ENCODE data around the gene CD82.

CD82 gene

GRCh38 chr11:44624761-44625221, 59.3 kb downstream of the CD82 start:
- TF ChIP-seq, protein P1, sequence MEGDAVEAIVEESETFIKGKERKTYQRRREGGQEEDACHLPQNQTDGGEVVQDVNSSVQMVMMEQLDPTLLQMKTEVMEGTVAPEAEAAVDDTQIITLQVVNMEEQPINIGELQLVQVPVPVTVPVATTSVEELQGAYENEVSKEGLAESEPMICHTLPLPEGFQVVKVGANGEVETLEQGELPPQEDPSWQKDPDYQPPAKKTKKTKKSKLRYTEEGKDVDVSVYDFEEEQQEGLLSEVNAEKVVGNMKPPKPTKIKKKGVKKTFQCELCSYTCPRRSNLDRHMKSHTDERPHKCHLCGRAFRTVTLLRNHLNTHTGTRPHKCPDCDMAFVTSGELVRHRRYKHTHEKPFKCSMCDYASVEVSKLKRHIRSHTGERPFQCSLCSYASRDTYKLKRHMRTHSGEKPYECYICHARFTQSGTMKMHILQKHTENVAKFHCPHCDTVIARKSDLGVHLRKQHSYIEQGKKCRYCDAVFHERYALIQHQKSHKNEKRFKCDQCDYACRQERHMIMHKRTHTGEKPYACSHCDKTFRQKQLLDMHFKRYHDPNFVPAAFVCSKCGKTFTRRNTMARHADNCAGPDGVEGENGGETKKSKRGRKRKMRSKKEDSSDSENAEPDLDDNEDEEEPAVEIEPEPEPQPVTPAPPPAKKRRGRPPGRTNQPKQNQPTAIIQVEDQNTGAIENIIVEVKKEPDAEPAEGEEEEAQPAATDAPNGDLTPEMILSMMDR (conservative IDR thresholded peaks at IDR 0.05; ENCODE audit: low read depth): no peak
- ChIA-PET POLR2A (ENCODE audit: low non-redundant PET) (no interaction called here), CTCF (interaction anchor here (0.7 to 1.1 kb wide), 2 partner anchors 8 to 302 kb away, joined by 3 to 4 read pairs; no protein-coding TSS in a partner anchor)
- H3K27ac ChIP-seq: no peak overlapping the region
- DNase-seq (ENCODE audit: low spot score): no peak

DNA sequence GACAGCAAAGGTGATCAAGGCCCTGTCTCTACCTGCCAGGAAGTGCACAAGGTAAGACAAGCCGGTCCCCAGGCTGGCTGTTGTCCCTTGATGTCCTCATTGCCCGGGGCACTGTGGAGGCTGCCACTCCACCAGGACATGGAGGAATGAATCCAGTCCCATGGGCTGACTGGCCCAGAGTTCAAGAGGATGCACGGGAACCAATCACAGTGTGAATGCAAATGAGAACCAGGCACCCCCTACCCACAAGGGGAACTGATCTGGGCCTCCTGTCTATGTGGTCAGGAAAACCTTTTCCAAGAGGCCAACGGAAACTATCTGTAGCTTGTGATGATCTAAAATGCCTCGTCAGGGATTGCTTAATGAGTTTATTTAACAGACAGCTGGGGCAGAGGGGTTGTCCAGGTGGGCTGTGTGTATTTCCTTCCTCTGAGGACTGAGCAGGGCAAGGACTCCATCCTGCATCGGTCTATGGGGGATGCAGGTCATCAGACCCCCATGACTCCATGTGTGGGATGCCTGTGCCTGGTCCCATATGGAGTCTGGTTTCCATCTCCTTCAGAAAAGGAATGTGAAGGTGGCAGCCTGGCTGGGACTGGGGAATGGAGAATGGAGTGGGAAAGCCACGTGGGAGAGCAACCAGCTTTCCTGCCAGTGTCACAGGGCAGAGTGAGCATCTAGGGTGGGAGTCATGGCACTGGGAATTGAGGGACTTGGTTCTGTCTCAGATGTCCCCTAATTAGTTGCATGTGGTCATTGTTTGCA, 60.5 kb downstream of the CD82 start:
- ChIA-PET POLR2A (ENCODE audit: low non-redundant PET) (no interaction called here), CTCF (interaction anchor here (0.6 to 0.7 kb wide), 2 partner anchors 128 to 301 kb away, joined by 3 read pairs; no protein-coding TSS in a partner anchor)
- TF ChIP-seq, protein P1 (conservative IDR thresholded peaks at IDR 0.05; ENCODE audit: low read depth): no peak
- no peak overlapping the region for H3K27ac ChIP-seq
- no peak for DNase-seq (ENCODE audit: low spot score)

DNA sequence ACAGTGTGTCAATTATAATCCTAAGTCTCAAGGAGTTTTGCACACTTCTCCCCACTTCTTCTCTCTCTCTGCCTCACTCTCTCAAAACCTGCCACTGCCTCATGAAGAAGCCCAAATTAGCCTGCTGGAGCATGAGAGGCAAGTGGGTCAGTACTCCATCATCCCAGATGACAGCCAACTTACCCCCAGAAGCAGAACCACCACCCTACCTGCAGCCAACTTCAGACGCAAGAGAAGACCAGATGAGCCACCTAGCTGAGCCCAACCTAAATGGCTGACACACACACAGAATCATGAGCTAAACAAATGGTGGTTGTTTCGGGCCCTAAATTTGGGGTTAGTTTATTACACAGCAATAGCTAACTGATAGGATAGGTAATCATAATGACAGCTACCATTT, 61.2 kb downstream of the CD82 start:
- POLR2A ChIA-PET (ENCODE audit: low non-redundant PET): no interaction called here
- CTCF ChIA-PET: no interaction called here
- TF ChIP-seq, protein P1 (conservative IDR thresholded peaks at IDR 0.05; ENCODE audit: low read depth): no peak
- DNase-seq (ENCODE audit: low spot score): no peak
- no peak overlapping the region for H3K27ac ChIP-seq

GRCh38 chr11:44627165-44627789, 61.8 kb downstream of the CD82 start:
- H3K27ac ChIP-seq: no peak overlapping the region
- TF ChIP-seq, protein P1 (conservative IDR thresholded peaks at IDR 0.05; ENCODE audit: low read depth): no peak
- POLR2A ChIA-PET (ENCODE audit: low non-redundant PET): no interaction called here
- CTCF ChIA-PET: interaction anchor here (1.1 kb wide), 1 partner anchor 285 kb away, joined by 3 read pairs; no protein-coding TSS in a partner anchor
- DNase-seq (ENCODE audit: low spot score): no peak

DNA sequence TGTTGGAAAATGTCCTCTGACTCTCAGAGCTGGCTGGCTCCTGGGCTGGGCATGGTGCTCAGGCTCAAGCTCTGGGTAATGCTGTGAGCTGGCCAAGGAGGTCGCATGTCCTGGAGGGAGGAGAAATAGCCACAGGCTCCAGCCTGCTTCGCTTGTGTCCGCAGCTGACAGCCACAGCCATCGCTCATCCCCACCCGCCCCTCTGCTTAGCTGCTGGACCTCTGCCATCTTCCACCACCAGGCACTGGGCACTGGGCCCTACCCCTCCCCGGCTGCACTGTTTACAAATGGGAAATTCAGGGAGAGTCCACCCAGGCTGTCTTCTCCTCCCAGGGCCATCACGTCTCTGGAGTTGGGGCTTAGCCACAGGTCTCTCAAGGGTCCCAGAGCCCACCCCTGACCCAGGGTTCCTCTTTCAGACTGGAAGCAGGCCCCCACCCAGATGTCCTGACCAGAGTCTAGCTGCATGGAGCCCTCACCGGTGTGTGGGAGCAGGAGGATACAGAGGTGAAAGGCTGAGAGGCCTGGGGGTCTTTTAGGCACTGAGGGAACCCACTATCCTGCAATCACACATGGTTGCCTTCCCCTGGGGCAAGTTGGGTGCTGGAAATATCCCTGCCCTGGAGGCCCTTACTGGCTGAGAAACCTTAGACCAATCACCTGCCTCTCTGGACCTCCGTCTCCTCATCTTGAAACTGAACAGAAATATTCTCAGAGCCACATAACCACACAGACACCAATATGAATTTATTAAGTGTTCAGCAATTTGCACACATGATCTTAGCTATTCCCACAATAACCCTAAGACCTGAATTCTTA, 62.7 kb downstream of the CD82 start:
- no peak overlapping the region for H3K27ac ChIP-seq
- TF ChIP-seq, protein P1 (conservative IDR thresholded peaks at IDR 0.05; ENCODE audit: low read depth): no peak
- DNase-seq (ENCODE audit: low spot score): no peak
- ChIA-PET POLR2A (ENCODE audit: low non-redundant PET) (no interaction called here), CTCF (interaction anchor here (0.6 to 1.1 kb wide), 2 partner anchors 241 to 284 kb away, joined by 3 read pairs; no protein-coding TSS in a partner anchor)
